Mucosa of rectum (tissue), 2 donors: ENCODE data around the gene DBNL.

Source experiments
- H3K27ac ChIP-seq, 2 donors: one replicate each; pipeline ENCODE4 v1.7.0; 2013; ENCODE audit warnings: inconsistent platforms in 2 of 2, low read depth in 2 of 2, low read length in 2 of 2
- H3K27me3 ChIP-seq, 2 donors: one replicate each; pipeline ENCODE4 v1.7.0; 2013; ENCODE audit warnings: low read length in 2 of 2; ENCODE audit not compliant: control insufficient read depth in 2 of 2, insufficient read depth in 2 of 2
- H3K36me3 ChIP-seq, 2 donors: one replicate each; pipeline ENCODE4 v1.7.0; 2013; ENCODE audit warnings: low read length in 2 of 2; ENCODE audit not compliant: control insufficient read depth in 2 of 2, insufficient read depth in 2 of 2
- H3K4me1 ChIP-seq, 2 donors: one replicate each; pipeline ENCODE4 v1.7.0; 2013; ENCODE audit warnings: low read length in 2 of 2, mild to moderate bottlenecking in 1 of 2; ENCODE audit not compliant: control insufficient read depth in 2 of 2, insufficient read depth in 2 of 2
- H3K4me3 ChIP-seq, 2 donors: one replicate each; pipeline ENCODE4 v1.7.0; 2013; ENCODE audit warnings: low read length in 2 of 2
- H3K9ac ChIP-seq, 2 donors: one replicate each; pipeline ENCODE4 v1.7.0; 2013; ENCODE audit warnings: low read length in 2 of 2, low read depth in 1 of 2, mild to moderate bottlenecking in 1 of 2
- H3K9me3 ChIP-seq, 2 donors: one replicate each; pipeline ENCODE4 v1.7.0; 2013; ENCODE audit warnings: low read length in 2 of 2; ENCODE audit not compliant: control insufficient read depth in 2 of 2
- donor health status: healthy.
- donor health status: Normal muscosa, but diverticular disease.

DBNL gene

DNA sequence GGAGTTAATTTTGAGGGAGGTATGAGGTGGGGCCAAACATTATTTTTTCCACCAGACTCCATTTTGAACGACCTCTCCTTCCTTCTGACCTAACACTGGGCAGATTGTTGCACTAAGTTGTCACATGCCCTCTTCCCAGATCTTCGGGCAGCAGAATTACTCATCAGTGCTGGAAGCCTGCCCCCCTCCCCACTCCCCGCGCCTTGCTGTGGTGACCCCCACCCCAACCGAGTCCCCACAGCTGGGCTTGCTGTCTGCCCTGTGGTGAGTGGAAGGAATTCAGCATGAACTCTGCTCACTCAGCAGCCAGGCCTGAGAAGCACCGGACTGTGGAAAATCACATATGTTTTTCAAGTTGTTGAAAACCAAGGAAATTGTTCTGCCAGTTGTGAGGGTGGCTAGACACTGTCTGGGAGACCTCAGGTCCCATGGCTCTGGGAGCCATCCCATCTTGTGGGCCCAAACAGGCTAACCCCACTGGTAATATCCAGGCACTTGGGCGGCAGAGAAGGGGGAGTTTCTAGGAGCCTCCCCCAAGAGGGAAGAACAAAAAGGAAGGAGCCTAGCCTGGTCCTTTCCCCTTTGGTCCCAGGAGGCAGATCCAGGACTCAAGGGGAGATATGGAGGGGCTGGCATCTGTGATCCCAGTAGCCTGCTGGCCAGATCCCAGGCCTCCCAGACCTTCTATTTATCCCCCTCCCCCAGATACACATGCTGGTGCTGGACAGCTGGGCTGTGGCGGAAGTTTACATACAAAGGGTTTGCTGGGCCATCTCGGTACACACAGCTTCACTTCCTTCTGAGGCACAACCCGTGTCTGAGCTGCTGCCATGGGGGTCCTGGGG is 56.2 kb downstream of the DBNL start:
- H3K4me1 ChIP-seq, result peaks cover 5 to 6% of the 10 kb centered on the region in 2 donors

DNA sequence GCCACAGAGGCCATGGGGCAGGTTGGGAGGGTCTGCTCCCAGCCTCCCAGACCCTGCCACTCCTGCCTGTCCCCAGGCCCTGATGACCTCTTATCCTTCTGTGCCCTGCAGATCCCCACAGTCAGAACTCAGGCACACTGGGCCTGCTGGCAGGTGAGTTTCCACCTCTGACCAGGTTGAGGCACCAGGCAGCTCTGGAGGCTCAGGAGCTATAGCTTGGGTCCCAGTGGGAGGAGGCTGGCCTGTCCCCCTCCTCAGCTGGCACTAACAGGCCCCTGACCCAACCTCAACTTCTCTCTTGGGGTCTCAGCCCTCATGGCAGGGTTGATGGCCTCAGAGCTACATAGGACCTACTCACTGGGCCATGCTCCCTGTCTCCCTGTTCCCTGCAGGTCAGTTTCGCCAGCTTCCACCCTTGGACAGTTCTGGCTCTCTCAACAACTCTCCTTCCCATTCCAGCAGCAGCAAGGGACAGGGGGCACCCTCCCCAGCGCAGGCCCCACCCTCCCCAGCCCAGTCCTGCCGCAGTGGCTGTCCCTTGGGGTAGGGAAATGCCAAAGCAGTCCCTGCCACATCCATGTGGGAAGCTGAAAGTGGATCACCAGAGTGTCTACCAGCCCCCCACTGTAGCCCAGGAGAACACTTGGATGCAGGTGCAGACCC is 56.9 kb downstream of the DBNL start:
- no peaks in the 10 kb centered on the region for H3K36me3 ChIP-seq
- H3K4me1 ChIP-seq, result peaks cover 5 to 6% of the 10 kb centered on the region in 2 donors
- H3K4me3 ChIP-seq, result no peak overlapping the region
- H3K27ac ChIP-seq, result peak overlapping the region; percentile 40 to 48
- no peaks in the 10 kb centered on the region for H3K9me3 ChIP-seq
- H3K27me3 ChIP-seq, result peaks cover 7 to 17% of the 10 kb centered on the region in 2 donors
- H3K9ac ChIP-seq, result no peak overlapping the region

More for the DNA sequence above, 56.2 kb downstream of the DBNL start:
- Histone ChIP-seq H3K9ac (no peak overlapping the region), H3K36me3 (no peaks in the 10 kb centered on the region), H3K27ac (peak overlapping the region; percentile 40 to 48), H3K9me3 (no peaks in the 10 kb centered on the region), H3K4me3 (no peak overlapping the region), H3K27me3 (peaks cover 7 to 16% of the 10 kb centered on the region in 2 donors)

GRCh38 chr7:44101966-44102845 is 57.7 kb downstream of the DBNL start:
- Histone ChIP-seq H3K36me3 (no peaks in the 10 kb centered on the region), H3K4me1 (peaks cover 5 to 6% of the 10 kb centered on the region in 2 donors), H3K27ac (peak overlapping the region; percentile 34 to 40), H3K27me3 (peaks cover 7 to 17% of the 10 kb centered on the region in 2 donors), H3K9me3 (no peaks in the 10 kb centered on the region), H3K4me3 (no peak overlapping the region), H3K9ac (no peak overlapping the region)

DNA sequence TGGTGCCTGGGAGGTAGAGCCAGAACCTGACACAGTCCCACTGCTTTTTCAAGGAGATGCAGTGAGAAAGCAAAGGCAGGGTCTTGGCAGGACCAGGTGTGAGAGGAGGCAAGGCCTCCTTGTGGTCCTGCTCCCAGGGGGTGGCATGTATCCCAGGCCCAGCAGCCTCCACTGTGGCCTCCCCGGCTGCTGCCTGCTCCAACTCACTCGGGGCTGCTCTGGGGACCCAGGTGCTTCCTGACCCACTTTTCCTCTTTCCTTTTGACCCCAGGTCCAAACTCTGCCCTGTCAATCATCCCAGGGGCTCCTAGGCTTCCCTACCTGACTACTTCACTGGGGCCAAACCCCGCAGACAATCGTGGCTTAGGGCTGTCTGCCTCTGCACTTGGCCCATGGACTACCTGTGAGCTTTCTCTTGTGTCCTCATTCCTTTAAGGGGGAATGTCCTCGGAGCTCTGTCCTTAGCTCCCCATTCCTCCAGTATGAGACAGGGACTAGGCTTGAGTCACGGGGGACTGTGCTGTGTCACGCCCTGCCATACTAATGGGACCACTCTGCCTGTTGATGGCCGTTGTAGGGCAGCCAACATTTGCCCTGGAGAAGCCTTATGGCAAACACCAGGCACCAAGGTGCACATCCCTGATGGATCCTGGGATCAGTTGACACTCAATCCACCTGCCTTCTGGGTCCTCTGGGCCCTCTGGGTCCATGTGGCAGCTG is 58.5 kb downstream of the DBNL start:
- Histone ChIP-seq H3K27me3 (peaks cover 7 to 17% of the 10 kb centered on the region in 2 donors), H3K27ac (peak overlapping the region in 1 of 2 donors; percentile 40), H3K9ac (no peak overlapping the region), H3K9me3 (no peaks in the 10 kb centered on the region), H3K36me3 (no peaks in the 10 kb centered on the region), H3K4me1 (peaks cover 5 to 6% of the 10 kb centered on the region in 2 donors), H3K4me3 (no peak overlapping the region)

DNA sequence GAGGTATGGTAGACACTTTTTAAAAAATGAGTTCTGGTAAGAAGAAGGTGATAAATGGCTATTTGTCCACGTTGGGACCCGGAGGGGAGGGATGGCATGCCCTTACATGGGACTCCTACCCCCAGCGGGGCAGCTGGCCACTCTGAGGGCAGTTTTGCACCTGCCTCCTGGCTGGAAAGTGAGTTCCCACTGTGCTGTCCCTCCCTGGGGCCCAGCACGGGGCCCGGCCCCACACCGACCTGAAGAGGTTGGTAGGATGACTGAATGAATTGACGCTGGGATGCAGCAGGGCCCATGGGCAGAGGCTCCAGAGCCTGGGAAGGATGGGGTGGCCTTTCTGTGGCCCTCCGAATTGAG is 59.0 kb downstream of the DBNL start:
- no peak overlapping the region for H3K9ac ChIP-seq
- H3K4me1 ChIP-seq, result peaks cover 5 to 6% of the 10 kb centered on the region in 2 donors
- no peaks in the 10 kb centered on the region for H3K9me3 ChIP-seq
- peak overlapping the region in 1 of 2 donors; percentile 48 for H3K27ac ChIP-seq
- H3K36me3 ChIP-seq, result no peaks in the 10 kb centered on the region
- H3K27me3 ChIP-seq, result peaks cover 7 to 17% of the 10 kb centered on the region in 2 donors
- peak overlapping the region; percentile 13 to 30 for H3K4me3 ChIP-seq

GRCh38 chr7:44103923-44104859 is 59.7 kb downstream of the DBNL start, which contains the start of gene AEBP1:
AEBP1 (plus strand) TSS chr7:44104345; CDS start chr7:44104666, 321 bp downstream.
- H3K9ac ChIP-seq, result peak within 1 kb of the TSS; percentile 26 to 52
- H3K4me1 ChIP-seq, result peaks cover 5 to 6% of the 10 kb centered on the region in 2 donors
- peaks cover 7 to 17% of the 10 kb centered on the region in 2 donors for H3K27me3 ChIP-seq

DNA sequence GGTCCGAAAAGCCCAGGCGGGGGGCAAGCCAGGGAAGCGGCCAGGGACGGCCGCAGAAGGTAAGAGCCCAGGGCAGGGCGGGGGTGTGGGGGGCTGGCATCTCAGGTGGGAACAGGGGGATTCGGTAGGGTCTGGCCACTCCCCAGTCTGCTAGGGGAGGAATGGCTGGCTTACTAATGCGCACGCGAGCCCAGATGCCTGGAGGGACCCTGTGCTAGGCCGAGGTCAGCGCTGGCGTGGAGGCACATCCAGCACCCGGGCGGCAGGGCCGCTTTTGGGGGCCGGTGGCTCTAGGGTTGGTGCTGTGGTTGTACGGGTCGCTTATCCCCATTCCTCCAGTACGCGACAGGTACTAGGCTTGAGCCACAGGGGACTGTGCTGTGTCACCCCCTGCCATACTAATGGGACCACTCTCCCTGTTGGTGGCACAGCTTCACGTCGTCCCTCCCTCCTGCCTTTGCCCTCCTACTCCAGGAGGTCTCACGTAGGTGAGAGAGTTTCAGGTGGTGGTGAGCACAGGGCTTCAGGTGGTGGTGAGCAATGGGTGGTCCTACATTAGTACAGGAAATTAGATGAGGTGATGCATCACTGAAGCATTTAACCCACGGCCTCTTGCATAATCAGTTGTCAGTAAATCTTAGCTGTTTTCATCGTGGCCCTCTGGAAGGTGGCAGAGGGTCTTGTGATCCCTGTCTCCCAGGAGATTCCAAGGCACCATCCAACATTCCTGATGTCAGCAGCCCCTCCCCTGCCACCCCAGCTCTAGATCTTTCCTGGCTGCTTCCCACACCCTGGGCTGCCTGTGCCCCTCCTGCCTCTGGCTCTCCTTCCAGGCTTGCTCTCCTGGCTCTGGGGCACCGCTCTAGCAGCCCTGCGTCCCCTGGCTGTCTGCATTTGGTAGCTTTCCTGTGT is 60.6 kb downstream of the DBNL start:
- Histone ChIP-seq H3K27ac (peak overlapping the region; percentile 51 to 72), H3K36me3 (no peaks in the 10 kb centered on the region), H3K4me3 (peak overlapping the region; percentile 59 to 75), H3K27me3 (peaks cover 7 to 17% of the 10 kb centered on the region in 2 donors), H3K4me1 (peaks cover 5 to 6% of the 10 kb centered on the region in 2 donors), H3K9me3 (no peaks in the 10 kb centered on the region), H3K9ac (peak overlapping the region; percentile 26 to 52)

More at GRCh38 chr7:44103923-44104859, 59.7 kb downstream of the DBNL start, which contains the start of gene AEBP1:
- Histone ChIP-seq H3K4me3 (peak within 1 kb of the TSS; percentile 59 to 75), H3K27ac (peak within 1 kb of the TSS; percentile 51 to 72), H3K36me3 (no peaks in the 10 kb centered on the region), H3K9me3 (no peaks in the 10 kb centered on the region)

- Histone ChIP-seq H3K9ac (no peak overlapping the region), H3K27me3 (peaks cover 7 to 17% of the 10 kb centered on the region in 2 donors), H3K27ac (no peak overlapping the region), H3K9me3 (no peaks in the 10 kb centered on the region), H3K4me1 (peaks cover 3 to 6% of the 10 kb centered on the region in 2 donors), H3K36me3 (no peaks in the 10 kb centered on the region), H3K4me3 (peak overlapping the region in 1 of 2 donors; percentile 75)
Measured at GRCh38 chr7:44105832-44106231, 61.3 kb downstream of the DBNL start.
